AG04449 (cell line): ENCODE measurements around the gene SPTBN5.

Source experiments
- CTCF ChIA-PET: fragments of 350-600 bp; formaldehyde crosslinking; extraction: SDS; loops from one replicate; lab custom pipeline; 2021; ENCODE audit warnings: antibody characterized with exemption; lab: Yijun Ruan, JAX
- POLR2A ChIA-PET: fragments of 400-600, 350-600 bp; formaldehyde crosslinking; extraction: SDS; loops from one replicate; lab custom pipeline; 2020; ENCODE audit warnings: antibody characterized with exemption, inconsistent platforms; lab: Yijun Ruan, JAX
- DNase-seq: peaks from one replicate; pipeline ENCODE4 v3.0.0-alpha.2; 2010; ENCODE audit warnings: low read depth, low spot score
- H3K4me3 ChIP-seq: 2 replicates; pipeline ENCODE4 v1.5.1; 2011; ENCODE audit warnings: low read depth, mild to moderate bottlenecking, control low read depth, low read length
- TF ChIP-seq, protein P1 (sequence below): IDR thresholded peaks from one replicate; pipeline ENCODE4 v1.5.1; 2011; ENCODE audit warnings: mild to moderate bottlenecking, moderate library complexity, low read length, control low read depth, inconsistent platforms; ENCODE audit not compliant: insufficient read depth; ENCODE audit errors: missing control alignments

SPTBN5 gene

DNA sequence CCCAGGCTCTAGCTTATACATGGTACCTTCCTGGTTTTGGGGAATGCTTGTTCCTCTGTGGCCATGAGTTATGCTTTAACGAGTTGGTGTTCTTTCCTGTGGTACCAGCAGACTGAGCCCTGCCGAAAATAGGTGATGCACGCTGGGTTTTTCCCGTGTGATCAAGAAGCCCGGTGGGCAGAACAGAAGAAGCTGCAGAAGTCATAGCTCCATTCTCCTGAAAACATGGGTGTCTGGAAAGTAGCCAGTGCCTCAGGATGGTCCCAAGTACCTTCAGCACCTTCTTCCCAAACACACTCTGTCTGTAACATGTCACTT, 94.4 kb downstream of the SPTBN5 start:
- DNase-seq: no peak
- TF ChIP-seq, protein P1, sequence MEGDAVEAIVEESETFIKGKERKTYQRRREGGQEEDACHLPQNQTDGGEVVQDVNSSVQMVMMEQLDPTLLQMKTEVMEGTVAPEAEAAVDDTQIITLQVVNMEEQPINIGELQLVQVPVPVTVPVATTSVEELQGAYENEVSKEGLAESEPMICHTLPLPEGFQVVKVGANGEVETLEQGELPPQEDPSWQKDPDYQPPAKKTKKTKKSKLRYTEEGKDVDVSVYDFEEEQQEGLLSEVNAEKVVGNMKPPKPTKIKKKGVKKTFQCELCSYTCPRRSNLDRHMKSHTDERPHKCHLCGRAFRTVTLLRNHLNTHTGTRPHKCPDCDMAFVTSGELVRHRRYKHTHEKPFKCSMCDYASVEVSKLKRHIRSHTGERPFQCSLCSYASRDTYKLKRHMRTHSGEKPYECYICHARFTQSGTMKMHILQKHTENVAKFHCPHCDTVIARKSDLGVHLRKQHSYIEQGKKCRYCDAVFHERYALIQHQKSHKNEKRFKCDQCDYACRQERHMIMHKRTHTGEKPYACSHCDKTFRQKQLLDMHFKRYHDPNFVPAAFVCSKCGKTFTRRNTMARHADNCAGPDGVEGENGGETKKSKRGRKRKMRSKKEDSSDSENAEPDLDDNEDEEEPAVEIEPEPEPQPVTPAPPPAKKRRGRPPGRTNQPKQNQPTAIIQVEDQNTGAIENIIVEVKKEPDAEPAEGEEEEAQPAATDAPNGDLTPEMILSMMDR: no peak
- no peak overlapping the region for H3K4me3 ChIP-seq
- ChIA-PET CTCF (interaction anchor here (5.1 to 17.2 kb wide), 2 partner anchors 11 to 24 kb away, joined by 72 to 756 read pairs; partner anchors contain the start of gene MAPKBP1), POLR2A (no interaction called here)

DNA sequence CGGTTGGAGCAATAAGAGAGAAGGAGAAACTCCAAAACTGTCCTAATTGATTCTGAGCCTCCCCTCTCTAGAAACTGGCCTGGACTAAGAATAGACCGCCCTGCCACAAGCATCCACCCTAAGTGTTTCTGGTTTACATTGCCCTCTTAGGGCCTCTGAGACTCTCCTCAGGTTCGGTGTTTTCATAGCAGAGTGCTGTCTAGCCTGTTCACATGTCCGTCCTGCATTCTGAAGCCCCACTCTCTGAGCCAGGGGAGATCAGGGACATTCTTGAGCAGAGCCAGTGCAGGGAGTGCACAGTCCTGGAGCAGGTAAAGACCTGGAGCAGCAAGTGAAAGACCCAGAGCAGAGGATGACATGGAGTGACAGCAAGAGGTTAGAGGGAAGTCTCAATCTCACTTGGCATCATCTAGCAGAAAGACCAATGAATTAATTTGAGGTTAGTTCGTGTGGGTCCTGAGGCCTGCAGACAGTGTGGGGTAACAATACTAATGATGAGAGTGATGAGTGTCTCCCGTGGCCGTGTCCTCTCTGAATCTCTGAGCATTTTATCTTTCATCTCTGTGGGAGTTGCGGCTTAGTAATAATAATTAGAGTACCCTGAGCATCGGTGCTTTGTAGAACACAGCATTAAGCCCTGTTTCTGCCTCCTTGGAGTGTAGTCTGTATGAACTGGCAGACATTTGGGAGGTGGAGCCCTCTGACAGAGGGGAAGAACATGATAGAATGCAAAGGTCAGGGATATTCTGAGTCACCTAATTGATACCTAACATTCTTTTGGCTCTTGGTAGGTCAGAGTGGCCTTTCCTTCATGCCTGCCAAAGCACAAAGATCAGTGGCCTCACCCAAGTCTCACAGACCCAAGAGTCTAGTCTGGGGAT, 95.0 kb downstream of the SPTBN5 start:
- ChIA-PET POLR2A (no interaction called here), CTCF (interaction anchor here (5.1 to 17.2 kb wide), 4 partner anchors 12 to 24 kb away, joined by 72 to 756 read pairs (median 132); partner anchors contain the start of gene MAPKBP1)
- H3K4me3 ChIP-seq: no peak overlapping the region
- DNase-seq: no peak
- TF ChIP-seq, protein P1: no peak
